B cell (primary cell): ENCODE data around the gene GID4. TPM values are rescaled to one million over a fixed set of nuclear protein-coding genes. Genes with fewer than 3 reads are reported as not detected.

Experiments
- ATAC-seq: fragments of 200-7000 bp; cut with Tn5 transposase; one replicate; pipeline ENCODE4 v1.10.0; 2021; ENCODE audit warnings: low read depth, mild to moderate bottlenecking, moderate number of reproducible peaks, moderate library complexity
- CTCF ChIA-PET: fragments of 350-600 bp; sonication (Branson Sonifier 250); formaldehyde crosslinking; loops from one replicate; lab custom pipeline; 2021; ENCODE audit warnings: antibody characterized with exemption, inconsistent platforms; lab: Charles Lee
- POLR2A ChIA-PET: fragments of 350-600 bp; sonication (Branson Sonifier 250); formaldehyde crosslinking; loops from one replicate; lab custom pipeline; 2021; ENCODE audit warnings: antibody characterized with exemption; lab: Charles Lee
- DNase-seq: peaks from one replicate; pipeline ENCODE4 v3.0.0; 2013
- H2AFZ ChIP-seq: 2 replicates; pipeline ENCODE4 v1.6.1; 2012; ENCODE audit warnings: mild to moderate bottlenecking, low read depth, low read length; ENCODE audit not compliant: insufficient read depth, poor library complexity, severe bottlenecking
- H3K27ac ChIP-seq, 2 donors: 1 replicate in 1 of 2; 2 replicates in 1 of 2; pipeline ENCODE4 v1.5.1; 2012 to 2013; ENCODE audit warnings: low read length in 2 of 2, mild to moderate bottlenecking in 2 of 2, moderate library complexity in 1 of 2
- H3K27me3 ChIP-seq, 4 experiments: fragments of 200-600 bp in 1 of 4; sonication (generic) in 1 of 4; replicated peaks in 1 of 4; 1 replicate in 2 of 4; 2 replicates in 2 of 4; pipeline versions ENCODE4 v1.6.1 to v1.7.0; 2013 to 2016; ENCODE audit warnings: low read length in 3 of 4, mild to moderate bottlenecking in 2 of 4, mixed read lengths in 1 of 4, moderate library complexity in 1 of 4; ENCODE audit not compliant: insufficient read depth in 4 of 4, control insufficient read depth in 3 of 4; ENCODE audit errors: control extremely low read depth in 1 of 4
- H3K36me3 ChIP-seq, 2 experiments: replicated peaks in 1 of 2; 1 replicate in 1 of 2; 2 replicates in 1 of 2; pipeline versions ENCODE4 v1.6.1 to v1.7.1; 2013; ENCODE audit warnings: low read length in 1 of 2; ENCODE audit not compliant: insufficient read depth in 2 of 2, control insufficient read depth in 1 of 2; ENCODE audit errors: control extremely low read depth in 1 of 2, extremely low read depth in 1 of 2
- H3K4me1 ChIP-seq, 2 donors: fragments of 200-600 bp in 1 of 2; sonication (generic) in 1 of 2; 1 replicate in 1 of 2; 2 replicates in 1 of 2; pipeline versions ENCODE4 v1.5.1 to v1.6.1; 2013 to 2017; ENCODE audit warnings: low read length in 2 of 2; ENCODE audit not compliant: control insufficient read depth in 2 of 2, insufficient read depth in 2 of 2
- H3K4me2 ChIP-seq: replicated peaks from 2 replicates; pipeline ENCODE3; 2012; ENCODE audit warnings: mild to moderate bottlenecking, low read depth, low read length; ENCODE audit not compliant: poor library complexity, severe bottlenecking
- H3K4me3 ChIP-seq, 5 experiments: fragments of 200-600 bp in 1 of 5; sonication (generic) in 1 of 5; 1 replicate in 3 of 5; 2 replicates in 2 of 5; pipeline versions ENCODE4 v1.5.1 to v1.7.0; 2011 to 2016; ENCODE audit warnings: low read length in 4 of 5, mild to moderate bottlenecking in 4 of 5, low read depth in 2 of 5, control low read depth in 1 of 5, moderate library complexity in 1 of 5; ENCODE audit not compliant: insufficient read depth in 1 of 5; ENCODE audit errors: control extremely low read depth in 1 of 5, extremely low read depth in 1 of 5
- H3K79me2 ChIP-seq: fragments of 200-600 bp; sonication (generic); one replicate; pipeline ENCODE4 v1.6.0; 2016; ENCODE audit warnings: low read length; ENCODE audit not compliant: control insufficient read depth, insufficient read depth
- H3K9ac ChIP-seq: fragments of 200-600 bp; sonication (generic); 2 replicates; pipeline ENCODE4 v1.6.1; 2017; ENCODE audit warnings: mild to moderate bottlenecking, low read length, moderate library complexity
- H3K9me3 ChIP-seq, 3 donors: one replicate each; pipeline versions ENCODE4 v1.6.1 to v1.7.1; 2013; ENCODE audit warnings: low read length in 2 of 3; ENCODE audit not compliant: control insufficient read depth in 2 of 3, insufficient read depth in 1 of 3; ENCODE audit errors: control extremely low read depth in 1 of 3
- H4K20me1 ChIP-seq: 2 replicates; pipeline ENCODE4 v1.6.0; 2012; ENCODE audit warnings: mild to moderate bottlenecking, low read length; ENCODE audit not compliant: insufficient read depth, control insufficient read depth, poor library complexity, severe bottlenecking
- H3K27ac Mint-ChIP-seq: one replicate; pipeline ENCODE4 v1.8.0; 2021; ENCODE audit warnings: mixed read lengths
- H3K27me3 Mint-ChIP-seq: one replicate; pipeline ENCODE4 v1.8.0; 2021; ENCODE audit warnings: mixed read lengths
- H3K4me1 Mint-ChIP-seq: one replicate; pipeline ENCODE4 v1.8.0; 2021; ENCODE audit warnings: mixed read lengths
- H3K4me3 Mint-ChIP-seq: one replicate; pipeline ENCODE4 v1.8.0; 2021; ENCODE audit warnings: mixed read lengths
- H3K9me3 Mint-ChIP-seq: one replicate; pipeline ENCODE4 v1.8.0; 2022; ENCODE audit warnings: mixed read lengths; ENCODE audit not compliant: insufficient read depth
- CTCF ChIP-seq: fragments of 200-600 bp; IDR thresholded peaks from one replicate; pipeline ENCODE4 v1.8.0; 2022; ENCODE audit warnings: antibody characterized with exemption, mild to moderate bottlenecking
- EZH2 ChIP-seq: IDR thresholded peaks from 2 replicates; pipeline ENCODE4 v1.6.1; 2012; ENCODE audit warnings: borderline replicate concordance, low read depth, mild to moderate bottlenecking, moderate library complexity, low read length; ENCODE audit not compliant: insufficient read depth, poor library complexity, severe bottlenecking
- WGBS: methylation state at CpG from one replicate; pipeline ENCODE4 v1.1.5; 2013; ENCODE audit warnings: missing lambda C conversion rate; ENCODE audit not compliant: insufficient coverage; 5-methylcytosine and 5-hydroxymethylcytosine counted together
- intact Hi-C: fragments of 100-400 bp; cut with micrococcal nuclease; formaldehyde crosslinking; loops from one replicate; pipeline ENCODE4 v1.10.0; 2022
- polyA plus RNA-seq: library from polyadenylated mRNA; depleted of rRNA; stranded (reverse); fragments of >200 nt; gene quantifications from 2 replicates; pipeline ENCODE4 v1.2.3, GENCODE V29; 2012
- total RNA-seq, 2 donors: library from RNA; stranded (reverse); fragments of 120-200 nt in 1 of 2; gene quantifications; 1 replicate in 1 of 2; 2 replicates in 1 of 2; pipeline versions ENCODE4 v1.2.3 to v1.2.4, GENCODE V29; 2013 to 2022

Gene GID4
- total and polyA plus RNA-seq, 2 donors (not counting 1 experiment from before 2014, with no cell fraction given) = 5.6 to 11.8 TPM

- peak within 1 kb of the TSS; percentile 67 to 90 for H3K27ac ChIP-seq
- Mint-ChIP-seq H3K4me3 (peak within 1 kb of the TSS; percentile 99), H3K27ac (peak within 1 kb of the TSS; percentile 98), H3K27me3 (no peaks in the 10 kb centered on the region), H3K9me3 (no peaks in the 10 kb centered on the region), H3K4me1 (peaks cover 25% of the 10 kb centered on the region)
- no peaks in the 10 kb centered on the region for H3K27me3 ChIP-seq
- TF ChIP-seq EZH2 (no peak), CTCF (no peak)
- peak within 1 kb of the TSS; percentile 95 for H2AFZ ChIP-seq
- peak within 1 kb of the TSS; percentile 95 for H3K9ac ChIP-seq
- H3K79me2 ChIP-seq = peaks cover 30% of the 10 kb centered on the region
- H3K36me3 ChIP-seq = peaks cover 0 to 4% of the 10 kb centered on the region in 2 experiments
- peak; percentile 94 for DNase-seq
- H3K4me2 ChIP-seq = peak within 1 kb of the TSS; percentile 94
- 3% methylated on average over 52 of the region's 52 CpGs for WGBS
- ATAC-seq = peak; percentile 92
- peaks cover 8 to 22% of the 10 kb centered on the region in 2 donors for H3K4me1 ChIP-seq
- POLR2A ChIA-PET = no interaction called here
- CTCF ChIA-PET = no interaction called here
- H3K9me3 ChIP-seq = no peaks in the 10 kb centered on the region
- H3K4me3 ChIP-seq = peak within 1 kb of the TSS; percentile 71 to 99 (median 91)
- intact Hi-C loops = loop anchor here (1.0 to 5.0 kb wide), 4 partner anchors 49 to 497 kb away; partner anchors contain the start of genes ALKBH5, ATPAF2, GID4 and PEMT
- H4K20me1 ChIP-seq = no peaks in the 10 kb centered on the region
Measured at GRCh38 chr17:18087610-18088491, 48.6 kb downstream of the GID4 start, which contains the start of gene DRG2. Gene DRG2 (plus strand): TSS chr17:18087948. CDS start chr17:18088024, 76 bp downstream.

- WGBS = 96% methylated on average over 2 of the region's 2 CpGs
- Histone ChIP-seq H2AFZ (no peak overlapping the region), H3K9me3 (no peaks in the 10 kb centered on the region), H3K27me3 (no peaks in the 10 kb centered on the region), H3K36me3 (peaks cover 0 to 12% of the 10 kb centered on the region in 2 experiments), H3K79me2 (peaks cover 30% of the 10 kb centered on the region), H3K9ac (no peak overlapping the region), H3K4me3 (no peak overlapping the region), H3K4me1 (peaks cover 8 to 22% of the 10 kb centered on the region in 2 donors), H3K4me2 (no peak overlapping the region), H3K27ac (no peak overlapping the region), H4K20me1 (no peaks in the 10 kb centered on the region)
- DNase-seq (no peak), ATAC-seq (no peak)
- peaks cover 25% of the 10 kb centered on the region for H3K4me1 Mint-ChIP-seq
- H3K9me3 Mint-ChIP-seq = no peaks in the 10 kb centered on the region
- POLR2A ChIA-PET = interaction anchor here (0.8 kb wide), 1 partner anchor 12 kb away, joined by 3 read pairs; no protein-coding TSS in a partner anchor
- CTCF ChIA-PET = no interaction called here
- H3K4me3 Mint-ChIP-seq = peak overlapping the region; percentile 49
- intact Hi-C loops = loop anchor here (2.0 to 5.0 kb wide), 2 partner anchors 337 to 499 kb away; partner anchors contain the start of gene PEMT
- no peak for TF ChIP-seq EZH2
- TF ChIP-seq CTCF = no peak
- peak overlapping the region; percentile 70 for H3K27ac Mint-ChIP-seq
- H3K27me3 Mint-ChIP-seq = no peaks in the 10 kb centered on the region
Measured at GRCh38 chr17:18089613-18090012, 50.4 kb downstream of the GID4 start.
